Skin epidermis (tissue), 12 donors: ENCODE data around the gene TTLL1.
"Not testable (repeated sequence)": the region's sequence is repeated elsewhere in the genome, so short reads cannot be mapped to it uniquely, and the experiment has no call there.

Experiments
- H3K27ac ChIP-seq, 21 experiments: fragments of 200-600 bp; sonication (generic) in 11 of 21; one replicate each; pipeline ENCODE4 v1.5.0; 2020; ENCODE audit warnings: mild to moderate bottlenecking in 3 of 21, inconsistent platforms in 2 of 21, moderate library complexity in 2 of 21
- H3K4me3 ChIP-seq, 7 experiments: fragments of 200-600 bp; sonication (generic) in 2 of 7; one replicate each; pipeline ENCODE4 v1.5.0; 2020; ENCODE audit warnings: inconsistent platforms in 2 of 7, mild to moderate bottlenecking in 2 of 7, moderate library complexity in 1 of 7

TTLL1 gene

GRCh38 chr22:43001271-43002201, 87.7 kb downstream of the TTLL1 start:
- Histone ChIP-seq H3K27ac (peak overlapping the region in 16 of 21 experiments; percentile 1 to 59 (median 37)), H3K4me3 (no peak overlapping the region)

DNA sequence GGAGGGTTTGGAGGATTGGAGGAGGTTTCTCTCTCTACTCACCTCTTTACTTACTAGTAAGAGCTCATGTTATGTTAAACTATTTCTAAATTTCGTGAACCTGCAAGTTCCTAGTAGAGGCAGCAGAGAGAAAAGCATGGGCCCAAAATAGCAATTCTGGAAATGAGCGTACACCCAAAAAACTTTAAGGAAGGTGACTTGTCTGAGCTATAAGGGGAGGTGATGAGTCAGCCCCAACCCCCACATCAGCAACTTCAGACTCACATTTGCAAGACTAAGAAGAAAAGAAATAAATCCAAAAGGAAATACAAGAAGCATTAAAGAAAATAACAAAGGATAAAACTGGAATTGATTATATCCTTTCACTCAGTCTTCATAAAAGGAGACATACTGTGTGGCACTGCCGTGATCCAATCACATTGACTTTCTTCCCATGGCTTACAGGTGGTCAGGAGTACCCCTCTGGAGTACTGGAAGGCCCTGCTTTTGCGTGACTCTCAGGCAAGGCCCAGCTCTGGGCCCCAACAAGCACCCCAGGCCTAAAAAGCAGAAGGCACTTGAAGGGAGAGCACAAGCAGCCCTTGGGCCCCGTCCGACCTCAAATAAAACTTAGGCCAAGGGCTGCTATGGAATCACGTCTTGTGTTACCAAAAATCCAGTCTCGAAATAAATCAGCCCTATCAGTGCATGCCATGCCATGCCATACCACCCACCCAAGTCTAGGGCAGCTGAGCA, 88.6 kb downstream of the TTLL1 start:
- peak overlapping the region in 10 of 21 experiments; percentile 3 to 59 (median 42) for H3K27ac ChIP-seq
- H3K4me3 ChIP-seq: no peak overlapping the region

DNA sequence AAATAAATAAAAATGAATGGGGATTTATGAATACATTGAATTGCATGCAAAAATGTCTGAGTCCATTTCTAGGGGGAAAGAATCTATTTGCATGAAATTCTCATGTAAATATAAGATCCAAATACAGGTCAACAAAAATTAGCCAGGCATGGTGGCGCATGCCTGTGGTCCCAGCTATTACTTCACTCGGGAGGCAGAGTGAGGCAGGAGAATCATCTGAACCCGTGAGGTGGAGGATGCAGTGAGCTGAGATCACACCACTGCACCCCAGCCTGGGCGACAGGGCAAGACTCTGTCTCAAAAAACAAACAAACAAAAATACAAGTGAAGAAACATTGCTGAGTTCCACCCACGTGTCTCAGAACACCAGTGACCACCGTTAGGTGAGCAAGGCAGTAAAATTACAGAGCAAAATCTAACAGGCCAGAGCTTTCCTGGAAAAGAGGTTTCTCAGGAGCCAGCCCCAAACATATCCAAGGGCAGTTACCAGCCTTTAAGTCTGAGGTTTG, 91.6 kb downstream of the TTLL1 start:
- peak overlapping the region in 3 of 21 experiments; percentile 42 to 80 (median 66) for H3K27ac ChIP-seq
- no peak overlapping the region for H3K4me3 ChIP-seq

DNA sequence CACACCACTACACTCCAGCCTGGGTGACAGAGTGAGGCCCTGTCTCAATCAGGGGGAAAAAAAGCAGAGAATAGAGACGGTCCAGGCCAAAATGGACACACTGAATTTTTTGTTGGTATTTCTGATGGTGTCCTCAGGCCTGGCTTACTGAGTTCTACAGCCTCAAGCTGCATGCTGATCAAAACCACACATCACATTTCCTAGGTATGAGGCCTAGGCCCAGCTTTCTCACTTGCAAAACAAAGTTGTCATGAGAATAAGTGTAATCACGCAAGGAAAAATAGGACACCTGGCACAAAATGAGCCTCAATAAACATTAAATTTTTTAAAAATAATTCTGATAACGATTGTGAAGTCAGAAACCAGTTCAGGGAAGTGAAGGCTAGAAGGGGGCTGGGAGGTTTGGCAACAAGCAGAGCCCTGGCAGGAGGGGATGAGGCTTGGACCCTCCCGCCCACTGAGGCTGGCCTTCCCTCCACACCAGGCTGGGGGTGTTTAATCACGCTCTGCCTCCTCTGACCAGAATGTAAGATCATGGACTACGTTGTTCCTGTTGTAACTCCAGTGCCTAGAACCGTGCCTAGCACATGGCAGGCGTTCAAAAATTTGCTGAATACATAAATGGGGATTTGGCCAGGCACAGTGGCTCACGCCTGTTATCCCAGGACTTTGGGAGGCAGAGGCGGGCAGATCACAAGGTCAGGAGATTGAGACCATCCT, 92.4 kb downstream of the TTLL1 start:
- Histone ChIP-seq H3K4me3 (no peak overlapping the region), H3K27ac (peak overlapping the region in 9 of 21 experiments; percentile 1 to 80 (median 47))

- peak overlapping the region in 20 of 21 experiments; percentile 3 to 86 (median 72) for H3K27ac ChIP-seq
- not testable (repeated sequence) for H3K4me3 ChIP-seq
Observed at GRCh38 chr22:42995654-42996053, 93.5 kb downstream of the TTLL1 start.

- Histone ChIP-seq H3K4me3 (peak overlapping the region in 1 of 7 experiments; percentile 18), H3K27ac (peak overlapping the region in 20 of 21 experiments; percentile 47 to 86 (median 72))
Observed at GRCh38 chr22:42994917-42995562, 94.2 kb downstream of the TTLL1 start.

DNA sequence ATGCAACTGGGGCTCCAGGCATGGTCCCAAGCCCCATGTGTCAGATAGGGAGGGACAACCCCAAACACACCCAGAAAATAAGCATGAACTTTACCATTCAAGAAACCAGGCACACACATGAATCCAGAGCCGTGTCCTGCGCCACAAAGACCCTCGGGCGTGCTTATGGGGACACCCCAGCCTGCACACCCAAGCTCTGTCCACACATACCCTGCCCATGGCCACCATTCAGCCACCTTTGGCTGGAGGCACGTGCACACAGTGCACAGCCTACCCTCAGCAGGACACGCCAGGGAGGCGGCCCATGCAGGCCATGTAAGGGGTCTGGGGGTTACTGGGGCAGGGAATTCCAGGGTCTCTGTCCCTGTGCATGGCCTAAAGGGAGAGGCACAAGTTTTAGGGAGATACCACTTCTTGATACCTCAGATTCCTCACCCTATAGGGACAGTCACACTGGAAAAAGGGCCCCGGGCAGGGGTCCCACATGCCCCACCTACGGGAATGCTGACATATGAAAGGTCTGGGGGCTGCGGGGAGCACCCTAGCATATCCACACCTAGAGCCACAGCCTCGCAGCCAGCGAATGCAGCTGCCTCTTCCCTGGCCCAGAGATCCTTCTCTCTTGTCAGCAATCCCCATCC, 94.8 kb downstream of the TTLL1 start:
- Histone ChIP-seq H3K27ac (peak overlapping the region in 20 of 21 experiments; percentile 44 to 86 (median 72)), H3K4me3 (peak overlapping the region in 1 of 7 experiments; percentile 18)

DNA sequence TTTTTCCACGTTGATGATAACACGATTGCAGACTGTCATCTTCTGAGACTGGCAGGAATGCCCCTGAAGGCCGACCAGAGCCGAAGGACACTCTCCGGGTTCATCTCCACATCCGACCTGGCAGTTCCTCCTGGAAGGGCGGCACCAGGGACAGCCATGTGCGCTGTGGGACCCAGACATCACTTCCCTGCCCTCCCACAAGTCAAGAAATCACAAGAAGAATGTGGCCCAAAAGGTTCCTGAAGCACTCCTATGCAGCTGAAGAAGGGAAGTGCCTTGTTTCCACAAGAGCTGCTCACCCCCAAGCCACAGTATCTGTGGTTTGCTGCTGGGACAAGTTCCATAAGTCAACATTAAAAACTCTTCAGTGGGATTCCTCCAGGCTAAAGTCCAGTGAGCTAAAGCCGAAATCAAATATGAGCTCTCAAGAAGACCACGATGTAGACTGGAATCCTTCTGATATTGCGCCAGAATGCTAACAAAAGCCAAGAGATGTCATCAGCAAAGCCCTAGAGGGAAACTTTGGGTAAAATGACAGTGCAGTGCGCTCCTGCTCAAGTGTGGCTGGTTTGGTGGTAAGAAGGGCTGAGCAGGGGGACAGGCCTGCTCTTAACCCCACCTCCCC, 95.4 kb downstream of the TTLL1 start:
- peak overlapping the region in 19 of 21 experiments; percentile 27 to 86 (median 72) for H3K27ac ChIP-seq
- no peak overlapping the region for H3K4me3 ChIP-seq

GRCh38 chr22:42992886-42993479, 96.2 kb downstream of the TTLL1 start:
- H3K27ac ChIP-seq: peak overlapping the region in 4 of 21 experiments; percentile 5 to 71 (median 44)
- H3K4me3 ChIP-seq: no peak overlapping the region

GRCh38 chr22:42992092-42992491, 97.1 kb downstream of the TTLL1 start:
- H3K27ac ChIP-seq: no peak overlapping the region
- H3K4me3 ChIP-seq: no peak overlapping the region

- no peak overlapping the region for H3K4me3 ChIP-seq
- H3K27ac ChIP-seq: peak overlapping the region in 5 of 21 experiments; percentile 6 to 56 (median 26)
Observed at GRCh38 chr22:42991010-42991651, 98.1 kb downstream of the TTLL1 start.

- peak overlapping the region in 5 of 21 experiments; percentile 6 to 56 (median 26) for H3K27ac ChIP-seq
Observed at GRCh38 chr22:42990131-42990838, 98.9 kb downstream of the TTLL1 start.

More at GRCh38 chr22:42990131-42990838, 98.9 kb downstream of the TTLL1 start:
- H3K4me3 ChIP-seq: no peak overlapping the region
